A549 (cell line): ENCODE results near the gene VIPR2. TPM values are rescaled to one million over a fixed set of nuclear protein-coding genes. Genes with fewer than 3 reads are reported as not detected.

Experiments used
- ATAC-seq, 2 experiments: fragments of 200-7000 bp in 1 of 2; fragments of >200 bp in 1 of 2; cut with Nextera tagmentation in 1 of 2; cut with Tn5 transposase in 1 of 2; 3 replicates each; pipeline versions ENCODE4 v1.8.0 to v1.9.1; 2018 to 2020; ENCODE audit warnings: mild to moderate bottlenecking in 1 of 2, moderate library complexity in 1 of 2
- CTCF ChIA-PET: fragments of 300-600 bp; sonication (Branson Sonifier 250); formaldehyde crosslinking; extraction: SDS; loops from one replicate; lab custom pipeline; 2021; ENCODE audit warnings: antibody characterized with exemption, inconsistent platforms; lab: Yijun Ruan, JAX
- POLR2A ChIA-PET: fragments of 350-600 bp; formaldehyde crosslinking; extraction: SDS; loops from one replicate; lab custom pipeline; 2021; ENCODE audit warnings: antibody characterized with exemption, inconsistent platforms; lab: Yijun Ruan, JAX
- DNase-seq, 2 experiments: peaks; one replicate each; pipeline versions ENCODE4 v3.0.0 to v3.0.0-alpha.2; 2011 to 2016; ENCODE audit warnings: low read depth in 1 of 2, low spot score in 1 of 2
- FAIRE-seq: peaks from 2 replicates; lab custom pipeline; 2011; peaks lifted over from hg19 to GRCh38; lab: Jason Lieb, UNC
- H3K27ac ChIP-seq, 2 experiments: fragments of >200 bp; sonication (Bioruptor Twin); formaldehyde crosslinking; 3 replicates each; pipeline ENCODE4 v1.5.1; 2016 to 2017
- H3K4me1 ChIP-seq: fragments of >200 bp; sonication (Bioruptor Twin); formaldehyde crosslinking; 3 replicates; pipeline ENCODE4 v1.6.1; 2016
- H3K4me2 ChIP-seq: fragments of >200 bp; sonication (Bioruptor Twin); formaldehyde crosslinking; 3 replicates; pipeline ENCODE4 v1.6.1; 2016
- H3K4me3 ChIP-seq: fragments of >200 bp; sonication (Bioruptor Twin); formaldehyde crosslinking; 3 replicates; pipeline ENCODE4 v1.5.1; 2016
- H3K9me3 ChIP-seq: fragments of >200 bp; sonication (Bioruptor Twin); formaldehyde crosslinking; 3 replicates; pipeline ENCODE4 v1.6.1; 2016
- BCL3 ChIP-seq: fragments of >200 bp; sonication (Bioruptor Twin); formaldehyde crosslinking; IDR thresholded peaks from 3 replicates; pipeline ENCODE4 v1.6.1; 2016
- CBX2 ChIP-seq: fragments of 200-600 bp; sonication (generic); IDR thresholded peaks from 2 replicates; pipeline ENCODE4 v1.6.1; 2016; ENCODE audit warnings: low read depth, mild to moderate bottlenecking, borderline replicate concordance
- CBX8 ChIP-seq: fragments of 200-600 bp; sonication (generic); IDR thresholded peaks from 2 replicates; pipeline ENCODE4 v1.6.1; 2016
- CHD2 ChIP-seq: fragments of 150-350 bp; IDR thresholded peaks from 2 replicates; pipeline ENCODE4 v1.6.1; 2014; ENCODE audit warnings: low read length; ENCODE audit not compliant: partially characterized antibody
- CTCF ChIP-seq: fragments of >200 bp; sonication (Bioruptor Twin); formaldehyde crosslinking; IDR thresholded peaks from 3 replicates; pipeline ENCODE4 v1.5.1; 2016
- EHF ChIP-seq: fragments of 250-450 bp; sonication (Bioruptor Pico); IDR thresholded peaks from 2 replicates; pipeline ENCODE4 v1.5.0; 2020; ENCODE audit warnings: mild to moderate bottlenecking
- EP300 ChIP-seq, 2 experiments: fragments of >200 bp; sonication (Bioruptor Twin); formaldehyde crosslinking; IDR thresholded peaks; 2 replicates in 1 of 2; 3 replicates in 1 of 2; pipeline ENCODE4 v1.6.1; 2016 to 2017
- GATA3 ChIP-seq: IDR thresholded peaks from 2 replicates; pipeline ENCODE4 v1.6.1; 2012; ENCODE audit warnings: borderline replicate concordance
- HMGXB4 ChIP-seq: fragments of 250-450 bp; sonication (Bioruptor Pico); IDR thresholded peaks from 2 replicates; pipeline ENCODE4 v1.5.0; 2021; ENCODE audit warnings: mild to moderate bottlenecking, moderate library complexity, borderline replicate concordance
- HOXA7 ChIP-seq: fragments of 250-450 bp; sonication (Bioruptor Pico); IDR thresholded peaks from 2 replicates; pipeline ENCODE4 v1.5.0; 2020; ENCODE audit warnings: mild to moderate bottlenecking, moderate library complexity
- HOXB13 ChIP-seq: fragments of 250-450 bp; sonication (Bioruptor Pico); IDR thresholded peaks from 2 replicates; pipeline ENCODE4 v1.5.0; 2020; ENCODE audit warnings: low read depth, mild to moderate bottlenecking, moderate library complexity
- HOXB5 ChIP-seq: fragments of 250-450 bp; sonication (Bioruptor Pico); IDR thresholded peaks from 2 replicates; pipeline ENCODE4 v1.5.0; 2020; ENCODE audit warnings: mild to moderate bottlenecking, moderate library complexity
- JUN ChIP-seq, 2 experiments: fragments of >200 bp; sonication (Bioruptor Twin); formaldehyde crosslinking; IDR thresholded peaks; 2 replicates in 1 of 2; 3 replicates in 1 of 2; pipeline ENCODE4 v1.6.1; 2016 to 2017
- JUNB ChIP-seq: fragments of >200 bp; sonication (Bioruptor Twin); formaldehyde crosslinking; IDR thresholded peaks from 2 replicates; pipeline ENCODE4 v1.6.1; 2016
- MAFK ChIP-seq: fragments of 450-650 bp; IDR thresholded peaks from 2 replicates; pipeline ENCODE4 v1.6.1; 2014; ENCODE audit not compliant: partially characterized antibody
- MYC ChIP-seq: IDR thresholded peaks from 2 replicates; pipeline ENCODE4 v1.6.1; 2012; ENCODE audit warnings: mild to moderate bottlenecking, inconsistent platforms, low read length, improper control_type of control experiment, borderline replicate concordance
- NFE2L2 ChIP-seq: fragments of 150-350 bp; conservative IDR thresholded peaks from 2 replicates; pipeline ENCODE4 v1.6.1; 2014; ENCODE audit warnings: low read length
- NR3C1 ChIP-seq: fragments of >200 bp; sonication (Bioruptor Twin); formaldehyde crosslinking; IDR thresholded peaks from 3 replicates; pipeline ENCODE4 v1.6.1; 2017
- POLR2AphosphoS2 ChIP-seq: conservative IDR thresholded peaks from 2 replicates; pipeline ENCODE4 v1.6.1; 2012; ENCODE audit warnings: low read length, improper control_type of control experiment, inconsistent platforms
- RAD21 ChIP-seq, 2 experiments: fragments of >200 bp in 1 of 2; sonication (Bioruptor Twin) in 1 of 2; formaldehyde crosslinking in 1 of 2; IDR thresholded peaks in 1 of 2; conservative IDR thresholded peaks in 1 of 2; 2 replicates in 1 of 2; 3 replicates in 1 of 2; pipeline ENCODE4 v1.6.1; 2012 to 2018; ENCODE audit warnings: inconsistent platforms in 1 of 2
- RFX5 ChIP-seq: fragments of 450-650 bp; IDR thresholded peaks from 2 replicates; pipeline ENCODE4 v1.7.1; 2014; ENCODE audit warnings: antibody characterized with exemption, mild to moderate bottlenecking, moderate library complexity
- SREBF2 ChIP-seq: fragments of 450-650 bp; IDR thresholded peaks from 2 replicates; pipeline ENCODE4 v1.6.1; 2014; ENCODE audit warnings: mild to moderate bottlenecking, moderate library complexity
- ZSCAN20 ChIP-seq: fragments of 250-450 bp; sonication (Bioruptor Pico); IDR thresholded peaks from 2 replicates; pipeline ENCODE4 v1.8.0; 2022; ENCODE audit warnings: mild to moderate bottlenecking, moderate library complexity
- WGBS: methylation state at CpG from one replicate; pipeline ENCODE4 v1.1.6; 2017; ENCODE audit errors: missing lambda C conversion rate; 5-methylcytosine and 5-hydroxymethylcytosine counted together
- polyA plus RNA-seq, 4 experiments: library from polyadenylated mRNA; depleted of rRNA in 3 of 4; stranded (reverse); fragments of >200 nt; fragmentation: RNase III in 1 of 4; extraction: RNeasy Plus Mini Kit Qiagen cat#74134 plus additional on column Dnase treatment in 1 of 4; gene quantifications; 2 replicates in 3 of 4; 3 replicates in 1 of 4; pipeline ENCODE4 v1.2.3, GENCODE V29; 2011 to 2017

VIPR2 gene
- polyA plus RNA-seq, 2 of the 4 experiments (the other 2 are of a cell fraction), result not detected

DNA sequence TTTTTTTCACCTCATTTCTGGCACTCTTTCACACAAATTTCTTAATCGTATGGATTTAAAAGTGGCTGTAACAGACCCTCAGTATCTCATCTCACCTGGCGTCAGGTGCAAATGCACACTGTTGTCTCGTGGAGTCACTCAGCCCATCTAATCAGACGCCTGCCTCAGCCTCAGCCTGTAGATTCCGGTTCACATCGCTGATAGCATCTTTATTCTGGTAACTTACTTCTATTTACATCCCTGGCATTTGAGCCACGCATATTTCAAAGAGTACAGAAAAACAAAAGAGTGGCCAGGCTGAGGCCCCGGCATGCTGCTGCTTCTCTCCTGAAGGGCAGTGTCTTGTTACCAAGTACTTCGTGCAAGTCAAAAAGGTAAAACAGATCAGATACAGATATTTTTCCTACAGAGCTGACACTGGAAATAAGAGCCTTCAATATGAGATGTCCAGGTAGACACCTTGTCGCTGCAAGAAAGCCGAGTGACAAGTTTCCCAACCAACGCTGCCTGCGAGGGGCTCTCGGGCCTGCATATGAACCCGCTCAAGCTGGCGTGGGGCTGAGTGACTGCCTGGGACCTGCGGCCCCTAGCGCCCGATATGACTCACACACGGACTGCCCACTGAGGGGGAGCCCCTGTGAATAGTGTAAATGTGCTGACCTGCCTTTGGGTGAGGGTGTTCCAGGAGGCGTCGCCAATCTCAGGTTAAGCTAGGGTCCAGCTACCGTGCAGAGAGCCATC lies 4.3 kb downstream of the VIPR2 start:
- DNase-seq (no peak), ATAC-seq (no peak), FAIRE-seq (no peak)
- Histone ChIP-seq H3K4me1 (no peaks in the 10 kb centered on the region), H3K9me3 (no peaks in the 10 kb centered on the region), H3K4me2 (no peak overlapping the region), H3K4me3 (no peak overlapping the region), H3K27ac (no peak overlapping the region)
- 75% methylated on average over 23 of the region's 23 CpGs for WGBS
- TF ChIP-seq MYC (no peak), HOXB13 (no peak), RFX5 (no peak), JUNB (no peak), JUN (IDR thresholded peaks at IDR 0.05) (no peak), EP300 (IDR thresholded peaks at IDR 0.05) (no peak), CTCF (no peak), HOXA7 (CRISPR knock-in tag) (no peak), POLR2AphosphoS2 (no peak), HMGXB4 (CRISPR knock-in tag) (no peak), ZSCAN20 (CRISPR knock-in tag) (no peak), NFE2L2 (no peak), GATA3 (no peak), MAFK (no peak), NR3C1 (no peak), CBX8 (no peak), EHF (CRISPR knock-in tag) (no peak)
- ChIA-PET POLR2A (no interaction called here), CTCF (no interaction called here)

- FAIRE-seq, result no peak
- POLR2A ChIA-PET, result no interaction called here
- H3K9me3 ChIP-seq, result no peaks in the 10 kb centered on the region
- ATAC-seq, result no peak
- no peak for TF ChIP-seq POLR2AphosphoS2
- TF ChIP-seq, all 56 proteins: peak for 0
- Histone ChIP-seq H3K4me2 (no peak overlapping the region), H3K4me3 (no peak overlapping the region), H3K4me1 (no peaks in the 10 kb centered on the region), H3K27ac (no peak overlapping the region)
- CTCF ChIA-PET, result no interaction called here
- 67% methylated on average over 10 of the region's 10 CpGs for WGBS
- DNase-seq, result no peak
These were observed 5.0 kb downstream of the VIPR2 start for GRCh38 chr7:159139639-159140038.

- no peak for ATAC-seq
- FAIRE-seq, result no peak
- 62% methylated on average over 10 of the region's 10 CpGs for WGBS
- no peak for DNase-seq
- CTCF ChIA-PET, result no interaction called here
- no peak overlapping the region for H3K4me2 ChIP-seq
- no peaks in the 10 kb centered on the region for H3K4me1 ChIP-seq
- no peaks in the 10 kb centered on the region for H3K9me3 ChIP-seq
- no peak overlapping the region for H3K4me3 ChIP-seq
- POLR2A ChIA-PET, result no interaction called here
- TF ChIP-seq CHD2 (no peak), CBX2 (no peak), RAD21 (conservative IDR thresholded peaks at IDR 0.05 in 1 of 2, IDR thresholded peaks at IDR 0.05 in 1 of 2) (no peak), BCL3 (no peak), HOXB5 (CRISPR knock-in tag) (no peak), EP300 (IDR thresholded peaks at IDR 0.05) (no peak), JUNB (no peak), SREBF2 (no peak), NFE2L2 (no peak), HMGXB4 (CRISPR knock-in tag) (no peak)
- H3K27ac ChIP-seq, result no peak overlapping the region
These were observed 5.5 kb downstream of the VIPR2 start for GRCh38 chr7:159139202-159139601.
